ACC112 (cell line): ENCODE data around the gene CELA3B.
A peak's percentile ranks its signal among the peaks of the same experiment; 100 is the strongest.
"Not testable (repeated sequence)": the region's sequence is repeated elsewhere in the genome, so short reads cannot be mapped to it uniquely, and the experiment has no call there.

ENCODE experiments used
- H2AFZ ChIP-seq: fragments of 200-600 bp; sonication (generic); one replicate; pipeline ENCODE4 v1.6.0; 2017; ENCODE audit warnings: antibody characterized with exemption, low read length; ENCODE audit not compliant: unreplicated experiment
- H3K27ac ChIP-seq: fragments of 200-600 bp; sonication (generic); 2 replicates; pipeline ENCODE4 v1.5.1; 2014; ENCODE audit warnings: low read depth, mild to moderate bottlenecking, antibody characterized with exemption, low read length, moderate library complexity
- H3K27me3 ChIP-seq: fragments of 200-600 bp; sonication (generic); 2 replicates; pipeline ENCODE4 v1.6.1; 2014; ENCODE audit warnings: mild to moderate bottlenecking, antibody characterized with exemption, low read length, moderate library complexity, mixed read lengths; ENCODE audit not compliant: insufficient read depth
- H3K36me3 ChIP-seq: fragments of 200-600 bp; sonication (generic); 2 replicates; pipeline ENCODE4 v1.6.1; 2016; ENCODE audit warnings: mild to moderate bottlenecking, antibody characterized with exemption, low read length, moderate library complexity, mixed read lengths; ENCODE audit not compliant: insufficient read depth
- H3K4me1 ChIP-seq: fragments of 200-600 bp; sonication (generic); one replicate; pipeline ENCODE4 v1.6.1; 2016; ENCODE audit warnings: low read length, mixed read lengths; ENCODE audit not compliant: insufficient read depth, unreplicated experiment, control insufficient read depth
- H3K4me3 ChIP-seq: fragments of 200-600 bp; sonication (generic); 2 replicates; pipeline ENCODE4 v1.5.1; 2014; ENCODE audit warnings: mild to moderate bottlenecking, low read depth, low read length
- H3K79me2 ChIP-seq: fragments of 200-600 bp; sonication (generic); one replicate; pipeline ENCODE4 v1.6.0; 2016; ENCODE audit warnings: low read length; ENCODE audit not compliant: control insufficient read depth, unreplicated experiment, insufficient read depth

Gene CELA3B

DNA sequence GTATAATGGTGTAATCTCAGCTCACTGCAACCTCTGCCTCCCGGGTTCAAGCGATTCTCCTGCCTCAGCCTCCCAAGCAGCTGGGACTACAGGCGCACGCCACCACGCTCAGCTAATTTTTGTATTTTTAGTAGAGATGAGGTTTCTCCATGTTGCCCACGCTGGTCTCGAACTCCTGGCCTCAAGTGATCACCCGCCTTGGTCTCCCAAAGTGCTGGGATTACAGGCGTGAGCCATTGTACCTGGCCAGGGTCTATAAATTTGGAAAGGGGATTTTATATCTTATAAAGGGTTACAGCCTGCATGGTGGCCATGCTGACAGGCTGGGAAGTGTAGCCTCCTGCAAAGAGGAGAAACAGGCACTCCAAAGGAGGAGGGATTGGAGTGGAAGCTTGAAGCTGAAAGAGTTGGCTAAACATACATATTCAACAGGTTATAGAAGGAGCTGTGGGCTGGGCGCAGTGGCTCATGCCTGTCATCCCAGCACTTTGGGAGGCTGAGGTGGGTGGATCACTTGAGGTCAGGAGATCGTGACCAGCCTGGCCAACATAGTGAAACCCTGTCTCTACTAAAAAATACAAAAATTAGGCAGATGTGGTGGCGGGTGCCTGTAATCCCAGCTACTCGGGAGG, 37.9 kb downstream of the CELA3B start:
- H3K4me3 ChIP-seq, H2AFZ ChIP-seq, H3K27ac ChIP-seq, H3K36me3 ChIP-seq, H3K79me2 ChIP-seq, H3K27me3 ChIP-seq: not testable (repeated sequence)
- peaks cover 12% of the 10 kb centered on the region for H3K4me1 ChIP-seq

DNA sequence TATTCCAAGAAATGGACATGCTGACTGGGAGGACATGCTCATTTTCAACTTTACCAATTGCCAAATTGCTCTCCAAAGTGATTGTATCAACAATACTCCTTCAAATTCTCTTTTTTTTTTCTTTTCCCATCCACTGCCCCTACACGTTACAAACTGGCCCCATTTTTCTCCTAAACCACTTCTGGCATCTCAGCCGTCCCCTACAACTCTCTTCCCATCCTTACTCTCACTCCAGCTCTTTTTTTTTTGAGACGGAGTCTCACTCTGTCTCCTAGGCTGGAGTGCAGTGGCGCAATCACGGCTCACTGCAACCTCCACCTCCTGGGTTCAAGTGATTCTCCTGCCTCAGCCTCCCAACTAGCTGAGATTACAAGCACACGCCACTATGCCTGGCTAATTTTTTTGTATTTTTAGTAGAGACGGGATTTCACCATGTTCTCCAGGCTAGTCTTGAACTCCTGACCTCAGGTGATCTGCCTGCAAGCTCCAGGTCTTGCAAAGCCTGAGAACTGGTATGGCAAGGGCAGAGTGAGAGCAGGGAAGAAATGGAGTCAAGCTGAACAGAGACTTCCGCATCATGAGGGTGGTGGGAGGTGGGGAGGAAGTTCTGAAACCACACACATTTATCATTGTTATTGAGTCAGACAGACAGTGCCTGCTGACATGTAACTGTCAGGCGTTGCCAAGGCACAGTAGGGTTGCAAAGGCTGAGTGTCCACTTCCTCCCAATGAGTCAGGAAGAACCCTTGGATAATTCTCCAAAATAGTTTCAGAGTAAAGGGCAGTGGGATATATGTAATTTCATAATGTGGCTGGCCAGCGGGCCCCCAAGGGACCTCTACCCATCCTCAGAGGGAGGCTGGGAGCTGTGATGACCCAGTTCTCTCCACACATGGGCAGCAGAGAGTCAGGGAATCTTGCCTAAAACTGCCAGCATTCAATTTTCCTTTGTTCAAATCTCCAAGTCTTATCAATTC, 42.0 kb downstream of the CELA3B start:
- H3K4me3 ChIP-seq, result no peak overlapping the region

DNA sequence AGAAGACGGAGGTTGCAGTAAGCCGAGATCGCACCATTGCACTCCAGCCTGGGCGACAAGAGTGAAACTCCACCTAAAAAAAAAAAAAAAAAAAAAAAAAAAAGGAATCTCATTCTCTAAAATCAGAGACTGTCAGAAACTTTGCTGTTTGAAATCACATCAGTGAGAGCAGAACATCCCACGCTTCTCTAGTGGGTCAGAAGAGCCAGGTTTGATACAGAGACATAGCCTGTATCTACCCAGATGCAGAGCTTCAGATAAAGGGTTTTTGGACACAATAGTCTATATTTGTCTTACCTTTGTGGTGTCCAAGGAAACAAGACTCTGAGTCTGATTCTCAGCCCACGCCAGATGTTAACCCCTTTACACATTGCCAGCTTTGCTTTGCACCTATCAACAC, 44.2 kb downstream of the CELA3B start:
- Histone ChIP-seq H2AFZ (no peak overlapping the region), H3K79me2 (peaks cover 2% of the 10 kb centered on the region), H3K36me3 (no peaks in the 10 kb centered on the region), H3K27me3 (no peaks in the 10 kb centered on the region), H3K4me1 (peaks cover 14% of the 10 kb centered on the region), H3K4me3 (no peak overlapping the region), H3K27ac (no peak overlapping the region)

More for the DNA sequence above, 42.0 kb downstream of the CELA3B start:
- Histone ChIP-seq H3K27me3 (no peaks in the 10 kb centered on the region), H3K4me1 (peaks cover 14% of the 10 kb centered on the region), H2AFZ (no peak overlapping the region), H3K36me3 (no peaks in the 10 kb centered on the region), H3K27ac (peak overlapping the region; percentile 54), H3K79me2 (no peaks in the 10 kb centered on the region)

DNA sequence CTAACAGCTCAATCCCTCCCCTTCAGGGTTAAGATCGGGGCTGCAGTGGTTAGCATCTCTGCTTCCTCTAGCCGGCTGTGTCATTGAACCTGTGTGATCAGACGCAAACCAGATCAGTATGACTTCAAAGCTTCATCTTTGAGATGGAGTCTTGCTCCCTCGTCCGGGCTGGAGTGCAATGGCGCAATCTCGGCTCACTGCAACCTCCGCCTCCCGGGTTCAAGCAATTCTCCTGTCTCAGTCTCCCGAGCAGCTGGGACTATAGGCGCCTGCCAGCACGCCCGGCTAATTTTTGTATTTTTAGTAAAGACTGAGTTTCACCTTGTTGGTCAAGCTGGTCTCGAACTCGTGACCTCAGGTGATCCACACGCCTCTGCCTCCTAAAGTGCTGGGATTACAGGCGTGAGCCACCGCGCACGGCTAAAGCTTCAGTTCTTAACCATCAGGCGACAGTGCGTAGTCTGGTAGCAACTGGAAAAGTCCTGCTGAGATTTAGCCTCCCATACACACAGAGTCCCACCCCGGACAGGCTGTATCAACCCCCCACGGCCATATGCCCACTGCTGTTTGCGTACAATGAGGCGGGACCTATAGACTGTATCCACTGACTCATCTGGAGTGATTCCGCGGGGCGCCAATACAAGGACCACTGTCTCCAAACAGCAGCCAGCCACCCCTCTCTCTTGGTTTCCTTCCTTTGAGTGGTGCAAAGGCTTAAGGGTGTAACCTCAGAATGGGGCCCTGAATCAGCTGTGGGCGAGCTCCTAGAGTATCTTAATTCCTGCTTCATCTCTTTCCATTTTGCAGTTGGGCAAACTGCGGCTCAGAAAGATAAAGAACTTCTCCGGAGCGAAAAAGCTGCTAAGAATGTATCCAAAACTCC, 47.9 kb downstream of the CELA3B start:
- Histone ChIP-seq H3K27me3 (no peaks in the 10 kb centered on the region), H3K4me1 (peaks cover 2% of the 10 kb centered on the region), H3K27ac (peak overlapping the region; percentile 94), H2AFZ (peak overlapping the region; percentile 71), H3K4me3 (peak overlapping the region; percentile 93), H3K36me3 (no peaks in the 10 kb centered on the region), H3K79me2 (peaks cover 11% of the 10 kb centered on the region)

DNA sequence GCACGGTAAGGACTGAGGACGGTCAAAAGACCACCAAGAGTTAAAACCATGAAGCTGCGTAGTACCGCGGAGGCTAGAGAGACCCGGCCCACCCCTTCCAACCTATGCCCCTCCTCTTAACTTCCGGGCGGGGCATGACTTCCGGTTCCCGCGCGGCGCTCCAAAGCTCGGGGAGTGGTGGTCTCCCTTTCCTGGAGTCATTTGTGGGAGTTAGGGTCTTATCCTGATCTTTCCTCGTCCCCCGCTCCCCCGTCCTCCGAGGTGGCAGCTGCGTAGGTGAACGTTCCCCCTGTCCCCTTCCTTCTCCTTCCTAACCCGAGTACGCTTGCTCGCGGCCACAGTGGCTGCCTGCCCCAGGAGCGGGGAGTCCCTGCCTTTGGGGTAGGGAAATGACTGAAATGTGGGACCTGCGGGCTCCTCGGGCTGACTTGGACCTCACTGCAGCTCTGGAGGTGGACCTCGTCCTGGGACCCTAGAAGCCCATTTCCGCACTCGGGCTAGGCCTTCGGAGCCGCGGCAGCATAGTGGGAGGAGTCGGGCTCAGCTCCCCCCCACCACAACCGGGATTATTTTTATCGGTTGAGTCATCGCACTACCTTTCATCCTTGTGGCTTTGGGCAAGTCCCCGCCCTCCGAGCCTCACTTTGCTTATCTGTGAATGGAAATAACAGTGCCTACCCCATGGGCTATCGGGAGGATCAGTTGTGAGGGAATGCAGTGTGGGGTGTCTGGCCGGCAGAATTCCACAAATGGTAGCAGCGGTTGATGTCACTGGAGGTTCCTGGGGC, 48.7 kb downstream of the CELA3B start:
- Histone ChIP-seq H3K4me1 (no peaks in the 10 kb centered on the region), H3K27ac (peak overlapping the region; percentile 94), H3K36me3 (no peaks in the 10 kb centered on the region), H2AFZ (peak overlapping the region; percentile 71), H3K79me2 (peaks cover 11% of the 10 kb centered on the region), H3K4me3 (peak overlapping the region; percentile 93), H3K27me3 (no peaks in the 10 kb centered on the region)

DNA sequence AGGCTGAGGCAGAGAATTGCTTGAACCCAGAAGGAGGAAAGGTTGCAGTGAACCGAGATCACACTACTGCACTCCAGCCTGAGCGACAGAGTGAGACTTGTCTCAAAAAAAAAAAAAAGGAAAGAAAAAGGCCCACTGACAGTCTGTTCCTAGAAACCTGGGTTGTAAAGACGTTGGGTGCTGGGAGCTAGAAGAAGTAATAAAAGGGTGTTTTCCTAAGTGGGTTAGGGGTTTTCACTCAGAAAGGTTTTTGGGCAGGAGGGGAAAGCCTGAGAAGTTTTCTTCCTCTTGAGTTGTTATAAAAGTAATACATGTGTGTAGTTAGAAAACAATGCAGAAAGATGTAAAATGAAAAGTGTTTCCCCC, 50.1 kb downstream of the CELA3B start:
- H3K36me3 ChIP-seq, result no peaks in the 10 kb centered on the region
- no peaks in the 10 kb centered on the region for H3K27me3 ChIP-seq
- no peak overlapping the region for H3K27ac ChIP-seq
- no peak overlapping the region for H2AFZ ChIP-seq
- H3K4me1 ChIP-seq, result no peaks in the 10 kb centered on the region
- H3K79me2 ChIP-seq, result peaks cover 11% of the 10 kb centered on the region
- H3K4me3 ChIP-seq, result no peak overlapping the region

DNA sequence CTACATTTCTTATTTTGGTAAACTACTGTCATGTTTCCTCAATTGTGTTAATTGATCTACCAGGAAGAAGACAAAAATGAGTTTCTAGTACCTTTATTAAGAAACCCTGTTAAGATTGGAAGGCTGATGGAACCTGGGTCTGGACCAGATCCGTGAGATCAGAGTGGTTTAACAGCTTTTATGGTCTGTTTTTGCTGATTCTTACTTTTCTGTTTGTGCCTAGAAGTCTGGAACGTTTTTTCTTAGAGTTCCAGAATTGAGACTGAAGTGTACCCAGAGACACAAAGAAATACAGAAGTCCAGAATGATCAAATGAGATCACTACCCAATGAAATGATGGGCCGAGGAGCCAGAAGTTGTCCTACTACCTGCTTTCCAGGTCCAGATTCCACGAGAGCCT, 53.2 kb downstream of the CELA3B start:
- Histone ChIP-seq H3K4me1 (no peaks in the 10 kb centered on the region), H3K27ac (no peak overlapping the region), H3K36me3 (no peaks in the 10 kb centered on the region), H3K4me3 (no peak overlapping the region), H3K27me3 (no peaks in the 10 kb centered on the region), H2AFZ (no peak overlapping the region), H3K79me2 (peaks cover 11% of the 10 kb centered on the region)

DNA sequence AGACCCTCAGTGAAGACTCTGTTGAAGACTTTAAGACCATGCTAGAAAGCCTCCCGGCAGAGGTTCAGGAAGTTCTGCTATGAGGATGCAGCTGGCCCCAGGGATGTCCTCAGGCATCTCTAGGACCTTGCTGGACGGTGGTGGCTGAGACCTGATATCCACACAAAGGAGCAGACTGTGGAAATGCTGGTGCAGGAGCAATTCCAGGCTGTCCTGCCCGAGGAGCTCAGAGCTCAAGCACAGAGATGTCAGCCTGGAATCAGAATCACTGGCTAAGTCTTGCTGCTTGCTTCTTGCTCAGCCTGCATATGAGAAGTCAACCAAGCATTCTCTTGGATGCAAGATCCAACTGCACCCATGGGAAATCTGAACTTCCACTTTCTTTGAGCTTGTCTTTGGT, 53.7 kb downstream of the CELA3B start:
- Histone ChIP-seq H3K4me3 (no peak overlapping the region), H3K36me3 (no peaks in the 10 kb centered on the region), H3K27me3 (no peaks in the 10 kb centered on the region), H3K27ac (no peak overlapping the region), H3K4me1 (no peaks in the 10 kb centered on the region), H2AFZ (no peak overlapping the region), H3K79me2 (peaks cover 11% of the 10 kb centered on the region)

DNA sequence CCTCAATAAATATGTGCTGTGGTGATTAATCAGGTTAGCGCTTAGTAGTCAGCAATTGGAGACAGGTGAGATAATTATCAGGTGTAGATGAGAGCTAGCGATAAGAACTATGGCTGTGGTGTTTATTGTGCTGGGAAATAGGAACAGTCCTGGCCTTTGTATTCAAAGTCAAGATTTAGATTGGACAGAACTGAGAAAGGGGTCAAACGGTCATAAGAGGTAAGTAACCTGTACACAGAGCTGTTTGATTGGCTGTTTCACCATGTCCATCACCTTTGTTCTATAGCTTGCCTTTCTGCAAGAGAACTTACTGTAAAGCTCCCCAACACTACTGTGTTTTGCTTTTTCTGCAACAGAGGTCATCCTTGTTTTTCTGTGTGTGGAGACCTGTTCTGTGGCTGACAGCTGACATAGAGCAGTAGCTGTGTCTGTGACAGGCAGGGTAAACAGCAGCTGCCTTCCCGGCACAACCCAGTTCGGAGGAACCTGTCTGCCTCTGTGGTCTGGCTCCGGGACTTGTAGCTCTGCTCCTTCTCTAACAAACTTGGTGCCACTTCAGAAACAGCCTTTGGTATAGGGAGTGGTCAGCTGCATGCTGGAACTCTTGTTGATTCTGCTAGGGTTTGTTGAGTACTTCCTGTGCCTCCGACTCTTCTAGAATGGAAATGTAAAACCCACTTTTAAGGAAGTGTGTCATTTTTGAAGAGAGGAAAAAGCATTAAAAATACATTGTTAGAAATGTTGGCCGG, 54.6 kb downstream of the CELA3B start:
- Histone ChIP-seq H2AFZ (no peak overlapping the region), H3K27ac (no peak overlapping the region)

More for the DNA sequence above, 54.6 kb downstream of the CELA3B start:
- no peaks in the 10 kb centered on the region for H3K36me3 ChIP-seq
- H3K4me1 ChIP-seq, result no peaks in the 10 kb centered on the region
- no peaks in the 10 kb centered on the region for H3K27me3 ChIP-seq
- H3K79me2 ChIP-seq, result peaks cover 6% of the 10 kb centered on the region
- no peak overlapping the region for H3K4me3 ChIP-seq
